Measurements from ENCODE around the gene SLBP.

The SLBP gene

GRCh38 chr4:1644891-1645657, 67.0 kb downstream of the SLBP start:
- DNase-seq, result no peak

DNA sequence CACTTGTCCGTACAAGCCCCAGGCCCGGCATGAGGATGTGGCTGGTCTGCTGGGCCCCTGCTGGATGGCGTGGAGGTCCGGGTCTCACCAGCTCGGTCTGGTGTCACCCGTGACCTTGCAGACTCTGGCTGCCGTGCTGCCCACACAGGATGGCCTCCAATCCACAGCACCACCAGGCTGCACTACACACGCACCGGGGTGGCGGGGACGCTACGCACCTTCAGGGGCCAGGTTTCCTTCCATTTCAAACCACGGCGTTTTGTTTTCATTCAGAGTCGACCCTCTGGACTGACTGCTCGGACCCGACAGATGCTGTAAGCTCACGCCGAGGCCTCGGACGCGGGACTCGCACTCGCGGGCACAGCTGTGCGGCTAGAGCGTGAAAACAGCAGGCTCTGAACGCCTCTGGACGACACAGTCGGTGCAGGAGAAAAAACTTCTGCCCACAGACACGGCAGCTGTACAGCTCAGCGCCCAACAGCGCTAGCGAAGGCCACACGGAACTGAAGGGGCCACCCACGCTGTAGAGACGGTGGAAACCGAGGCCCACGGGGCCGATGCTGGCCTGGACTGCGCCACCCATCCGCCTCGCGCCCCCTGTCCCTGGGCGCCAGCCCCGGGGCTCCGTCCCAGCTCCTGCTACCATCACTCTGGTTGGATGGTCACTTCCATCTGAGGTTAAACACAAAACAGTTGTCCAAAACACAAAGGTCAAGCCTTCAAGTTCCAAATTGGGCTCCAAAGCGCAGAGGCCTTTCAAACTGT, 68.0 kb downstream of the SLBP start:
- no peak for DNase-seq

Measured in NCI-H69 (cell line).